Left renal cortex interstitium (tissue), 4 donors: ENCODE measurements around the gene CLEC20A. TPM values are rescaled to one million over a fixed set of nuclear protein-coding genes. Genes with fewer than 3 reads are reported as not detected.

ENCODE experiments used
- DNase-seq, 4 donors: peaks; one replicate each; pipeline ENCODE4 v3.0.0-alpha.2; 2013; ENCODE audit warnings: low read depth in 4 of 4, low spot score in 2 of 4, missing footprints in 1 of 4
- polyA plus RNA-seq, 4 donors: library from polyadenylated mRNA; unstranded; fragments of 120-200 nt; gene quantifications; one replicate each; pipeline ENCODE4 v1.2.1, GENCODE V29; 2013; ENCODE audit not compliant: insufficient read length in 4 of 4

CLEC20A gene
- polyA plus RNA-seq, 4 donors: 0.19 to 0.42 (median 0.31) TPM

GRCh38 chr1:178484698-178485225 lies 12.0 kb downstream of the CLEC20A start:
- no peak for DNase-seq

GRCh38 chr1:178483251-178483957 lies 13.4 kb downstream of the CLEC20A start:
- no peak for DNase-seq

GRCh38 chr1:178477841-178478240 lies 18.9 kb downstream of the CLEC20A start:
- no peak for DNase-seq

- DNase-seq: no peak
Observed at GRCh38 chr1:178477373-178477772, 19.4 kb downstream of the CLEC20A start.

- no peak for DNase-seq
Observed at GRCh38 chr1:178472531-178472930, 24.2 kb downstream of the CLEC20A start.

- DNase-seq: peak; percentile 13 to 50 (median 30)
Observed at GRCh38 chr1:178470411-178470960, 26.3 kb downstream of the CLEC20A start.

GRCh38 chr1:178467837-178468236 lies 28.9 kb downstream of the CLEC20A start:
- DNase-seq: no peak

GRCh38 chr1:178465011-178465410 lies 31.8 kb downstream of the CLEC20A start:
- no peak for DNase-seq

GRCh38 chr1:178464566-178464965 lies 32.2 kb downstream of the CLEC20A start:
- no peak for DNase-seq

GRCh38 chr1:178464141-178464540 lies 32.6 kb downstream of the CLEC20A start:
- no peak for DNase-seq

GRCh38 chr1:178461701-178462100 lies 35.1 kb downstream of the CLEC20A start:
- DNase-seq: no peak

GRCh38 chr1:178461104-178461503 lies 35.7 kb downstream of the CLEC20A start:
- no peak for DNase-seq

GRCh38 chr1:178458203-178458602 lies 38.6 kb downstream of the CLEC20A start:
- no peak for DNase-seq

- no peak for DNase-seq
Observed at GRCh38 chr1:178457651-178458050, 39.1 kb downstream of the CLEC20A start.

- no peak for DNase-seq
Observed at GRCh38 chr1:178456472-178456871, 40.3 kb downstream of the CLEC20A start.

- no peak for DNase-seq
Observed at GRCh38 chr1:178452013-178452412, 44.8 kb downstream of the CLEC20A start.

- no peak for DNase-seq
Observed at GRCh38 chr1:178451529-178451928, 45.2 kb downstream of the CLEC20A start.

GRCh38 chr1:178450871-178451270 lies 45.9 kb downstream of the CLEC20A start:
- DNase-seq: no peak

GRCh38 chr1:178442925-178443324 lies 53.8 kb downstream of the CLEC20A start:
- no peak for DNase-seq

- DNase-seq: no peak
Observed at GRCh38 chr1:178438432-178438831, 58.3 kb downstream of the CLEC20A start.

- no peak for DNase-seq
Observed at GRCh38 chr1:178436899-178437298, 59.9 kb downstream of the CLEC20A start.

- DNase-seq: no peak
Observed at GRCh38 chr1:178434899-178435435, 61.8 kb downstream of the CLEC20A start.
